Activated naive CD8-positive, alpha-beta T cell treated with anti-CD3 and anti-CD28 coated beads, Interleukin-2, amount 50 U/mL, for 16 hours (primary cell): ENCODE measurements around the gene DMBT1.

Experiments
- DNase-seq: peaks from one replicate; pipeline ENCODE4 v3.0.0-alpha.2; 2020; ENCODE audit warnings: low read depth, low spot score

The DMBT1 gene

DNA sequence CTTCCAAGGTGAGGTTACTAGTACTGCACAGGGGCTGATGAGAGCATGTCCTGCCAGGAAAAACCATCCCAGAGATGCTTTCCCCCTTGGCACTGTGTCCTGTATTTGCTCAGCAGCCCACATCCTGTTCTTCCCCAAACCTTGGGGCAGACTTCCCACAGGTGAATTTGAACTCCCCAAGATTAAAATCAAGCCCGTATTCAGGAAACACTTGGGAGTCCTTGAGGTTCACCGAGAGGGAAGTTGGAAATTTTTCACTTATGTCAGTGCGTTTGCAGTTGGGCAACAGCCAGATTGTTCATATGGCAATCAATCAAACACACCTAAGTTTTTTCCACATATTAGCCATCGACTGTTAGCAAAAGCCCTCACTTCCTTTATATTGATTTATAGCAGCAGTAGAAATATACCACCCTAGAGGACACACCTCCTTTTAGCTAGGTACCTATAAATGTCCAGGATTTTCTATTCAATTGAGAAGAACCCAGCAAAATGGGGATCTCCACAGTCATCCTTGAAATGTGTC lies at the start of gene DMBT1:
TSS of gene DMBT1 (plus strand) at position 476 of the 526 bp plus-strand sequence. CDS start at position 493, 17 bp downstream.
- DNase-seq, result no peak

DNA sequence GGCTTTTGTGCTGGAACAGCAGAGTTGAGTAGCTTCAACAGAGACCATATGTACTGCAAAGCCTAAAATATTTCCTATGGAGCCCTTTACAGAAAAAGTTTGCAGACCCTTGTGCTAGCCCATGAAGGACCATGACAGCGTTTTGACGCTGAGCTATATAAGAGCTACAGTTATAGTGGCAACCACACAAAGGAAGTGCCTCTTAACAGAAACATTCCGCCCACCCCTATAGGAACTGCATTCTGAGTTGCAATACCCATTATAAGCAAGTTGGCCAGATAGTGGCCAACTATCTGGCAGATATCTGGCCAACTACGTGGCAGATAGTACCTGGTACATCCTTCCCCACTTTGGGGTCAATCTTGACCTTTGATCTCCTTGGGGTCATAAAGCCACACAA lies 47.5 kb upstream of the DMBT1 start:
- DNase-seq, result no peak

DNA sequence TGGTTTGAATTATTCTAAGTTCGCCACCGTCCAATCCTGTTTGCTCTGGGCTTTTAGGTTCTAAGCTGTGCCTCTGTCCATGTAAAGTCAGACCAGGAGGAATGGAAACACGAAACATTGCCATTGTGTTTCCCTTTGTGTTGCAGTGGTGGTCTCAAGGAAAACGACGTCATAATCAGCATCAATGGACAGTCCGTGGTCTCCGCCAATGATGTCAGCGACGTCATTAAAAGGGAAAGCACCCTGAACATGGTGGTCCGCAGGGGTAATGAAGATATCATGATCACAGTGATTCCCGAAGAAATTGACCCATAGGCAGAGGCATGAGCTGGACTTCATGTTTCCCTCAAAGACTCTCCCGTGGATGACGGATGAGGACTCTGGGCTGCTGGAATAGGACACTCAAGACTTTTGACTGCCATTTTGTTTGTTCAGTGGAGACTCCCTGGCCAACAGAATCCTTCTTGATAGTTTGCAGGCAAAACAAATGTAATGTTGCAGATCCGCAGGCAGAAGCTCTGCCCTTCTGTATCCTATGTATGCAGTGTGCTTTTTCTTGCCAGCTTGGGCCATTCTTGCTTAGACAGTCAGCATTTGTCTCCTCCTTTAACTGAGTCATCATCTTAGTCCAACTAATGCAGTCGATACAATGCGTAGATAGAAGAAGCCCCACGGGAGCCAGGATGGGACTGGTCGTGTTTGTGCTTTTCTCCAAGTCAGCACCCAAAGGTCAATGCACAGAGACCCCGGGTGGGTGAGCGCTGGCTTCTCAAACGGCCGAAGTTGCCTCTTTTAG lies 46.3 kb upstream of the DMBT1 start:
- DNase-seq, result no peak

DNA sequence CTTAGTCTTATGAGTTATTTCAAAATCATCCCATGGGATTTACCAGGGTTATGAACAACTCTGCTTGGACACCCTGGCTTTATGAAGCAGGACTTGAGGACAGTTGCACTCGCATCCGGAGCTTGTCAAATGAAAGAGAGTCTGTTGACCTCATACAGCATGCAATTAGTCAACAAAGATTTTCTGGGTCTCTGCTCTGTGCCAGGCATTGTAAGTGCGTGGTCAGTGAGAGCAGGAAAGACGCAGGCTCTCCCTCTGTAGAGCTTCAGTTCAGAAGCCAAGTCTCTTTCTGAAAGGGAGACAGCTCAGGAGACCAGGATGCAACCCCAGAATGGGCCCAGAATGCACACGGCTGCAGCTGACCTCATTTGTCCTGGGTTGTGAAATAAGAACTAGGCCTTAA lies 45.5 kb upstream of the DMBT1 start:
- DNase-seq, result no peak

DNA sequence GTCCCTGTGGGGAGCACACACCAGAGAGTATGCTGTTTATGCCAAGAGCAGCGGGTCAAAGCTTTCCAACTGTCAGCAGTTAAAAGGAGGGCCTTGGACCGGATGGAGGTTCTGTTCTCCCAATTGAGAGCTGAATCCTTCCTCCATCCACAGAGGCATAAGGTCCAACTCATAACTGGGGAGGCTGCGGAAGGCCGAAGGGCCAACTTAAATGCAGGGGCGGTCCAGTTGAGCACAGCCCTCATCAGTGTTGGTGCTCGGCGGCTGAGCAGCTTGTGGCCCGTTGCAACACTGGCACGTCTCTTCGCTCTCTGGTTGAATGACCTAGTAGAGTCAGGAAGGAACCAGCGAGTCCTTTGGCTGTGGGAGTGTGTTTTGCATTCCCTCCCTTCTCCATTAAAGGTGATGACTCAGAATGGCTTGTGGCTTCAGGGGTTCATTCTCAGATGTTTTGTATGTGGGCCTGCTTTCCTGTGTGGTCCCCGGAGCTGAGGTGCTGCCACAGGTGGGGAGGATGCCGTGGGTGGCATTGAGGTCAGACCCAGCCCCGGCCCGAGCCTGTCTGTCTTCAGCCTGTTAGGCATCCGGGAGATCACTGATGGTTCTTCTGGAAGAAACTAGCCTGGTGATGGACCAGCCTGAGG lies 44.8 kb upstream of the DMBT1 start:
- DNase-seq, result no peak

DNA sequence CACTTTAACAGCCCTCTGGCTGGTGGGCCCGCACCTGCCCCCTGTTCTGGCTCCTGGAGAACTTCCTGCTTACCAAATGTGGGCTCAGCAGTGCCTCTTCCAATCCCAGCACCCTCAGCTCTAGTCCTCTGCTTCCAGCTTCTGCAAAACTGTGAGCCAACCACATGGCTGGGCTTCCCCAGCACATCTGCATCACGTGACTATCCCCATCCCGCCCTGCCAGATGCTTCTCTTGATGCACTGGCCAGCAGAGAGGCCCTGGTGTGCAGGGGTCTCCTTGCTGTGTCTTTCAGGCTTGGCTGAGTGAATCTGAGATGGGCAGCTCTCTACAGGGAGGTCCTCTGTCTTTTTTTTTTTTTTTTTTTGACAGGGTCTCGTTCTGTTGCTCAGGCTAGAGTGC lies 43.8 kb upstream of the DMBT1 start:
- no peak for DNase-seq

DNA sequence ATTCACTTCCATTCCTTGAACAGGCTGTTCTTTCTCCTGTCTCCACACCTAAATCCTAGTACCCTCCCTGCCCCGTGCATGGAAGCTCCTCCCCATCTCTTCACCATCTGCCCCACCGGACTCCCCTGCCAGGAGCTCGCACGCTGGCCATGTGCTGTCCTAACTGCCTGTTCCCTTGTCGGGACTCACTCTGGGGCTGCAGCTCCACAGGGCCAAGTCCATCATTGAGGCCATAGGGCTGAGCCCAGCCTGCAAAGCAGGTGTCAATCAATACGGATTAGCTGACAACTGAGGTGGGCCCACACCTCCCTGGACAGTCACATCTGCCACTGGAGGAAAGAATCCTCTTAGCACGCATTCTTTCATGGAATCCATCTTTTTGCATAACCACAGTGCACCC lies 41.4 kb upstream of the DMBT1 start:
- no peak for DNase-seq

DNA sequence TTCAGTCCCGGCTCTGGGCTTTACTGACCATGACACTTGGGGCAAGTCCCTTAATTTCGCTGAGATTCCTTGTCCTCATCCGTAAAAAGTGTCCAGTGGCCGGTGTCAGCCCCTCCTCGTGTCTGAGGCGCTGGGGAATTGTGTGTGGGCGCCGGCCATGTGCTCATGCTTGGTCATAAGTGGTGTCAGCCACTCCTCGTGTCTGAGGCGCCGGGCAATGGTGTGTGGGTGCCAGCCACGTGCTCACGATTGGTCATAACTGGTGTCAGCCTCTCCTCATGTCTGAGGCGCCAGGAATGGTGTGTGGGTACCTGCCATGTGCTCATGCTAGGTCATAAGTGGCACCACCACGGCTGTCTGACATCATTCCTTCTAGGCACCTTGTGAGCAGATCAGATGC lies 40.7 kb upstream of the DMBT1 start:
- DNase-seq, result no peak

DNA sequence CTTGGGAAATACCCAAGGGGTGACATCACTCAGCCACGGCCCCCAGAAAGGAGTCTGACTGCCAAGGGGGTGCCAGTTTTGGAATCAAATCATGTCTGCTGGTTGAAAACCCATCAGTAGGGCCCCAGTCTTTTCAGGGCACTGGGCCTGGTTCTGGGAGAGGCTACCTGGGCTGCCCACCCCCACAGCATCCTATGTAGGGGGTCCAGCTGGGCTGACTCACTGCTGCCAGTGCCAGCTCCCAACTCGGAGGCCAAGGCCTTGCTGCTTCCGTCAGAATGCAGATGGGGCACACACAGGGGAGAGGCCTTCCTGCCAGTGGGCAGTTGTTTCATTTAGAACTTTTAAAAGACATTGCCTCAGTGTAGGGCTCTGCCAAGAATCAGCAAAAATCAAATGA lies 39.5 kb upstream of the DMBT1 start:
- DNase-seq, result no peak

DNA sequence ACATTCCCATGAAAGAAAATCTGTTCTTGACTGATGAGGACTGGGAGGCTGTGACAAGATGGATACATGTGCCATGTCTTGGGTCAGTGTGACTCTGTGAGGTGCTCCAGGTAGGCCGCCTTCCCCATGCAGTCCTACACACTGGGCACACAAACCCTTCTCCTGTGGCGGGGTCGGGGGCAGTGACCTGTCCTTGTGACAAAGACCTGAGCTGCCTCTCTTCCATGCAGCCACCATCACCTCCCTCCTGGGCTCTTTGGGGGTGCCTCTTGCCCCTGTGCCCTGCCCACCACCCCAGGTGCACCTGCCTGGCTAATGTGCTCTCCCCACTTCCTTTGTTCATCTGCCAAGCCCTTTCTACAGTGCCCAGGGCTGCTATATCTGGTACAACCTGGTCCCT lies 35.7 kb upstream of the DMBT1 start:
- DNase-seq, result no peak

DNA sequence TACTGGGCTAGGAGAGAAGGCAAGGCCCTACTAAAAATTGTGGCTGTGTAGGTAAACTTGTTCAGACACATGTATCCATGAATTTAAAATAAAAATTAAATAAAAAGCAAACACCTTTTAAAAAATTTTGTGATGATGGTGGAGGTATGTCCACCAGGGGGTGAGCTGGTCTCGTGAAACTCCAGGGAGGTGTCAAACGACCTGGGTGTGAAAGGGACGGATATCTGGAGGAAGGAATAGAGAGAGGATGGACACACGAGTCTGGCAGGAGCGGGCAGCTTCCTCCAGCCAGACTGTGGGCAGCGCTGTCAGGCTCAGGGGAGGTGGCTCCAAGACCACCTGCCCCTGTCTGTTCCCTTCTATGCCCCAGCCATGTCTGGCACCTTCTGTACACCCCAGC lies 34.8 kb upstream of the DMBT1 start:
- no peak for DNase-seq

DNA sequence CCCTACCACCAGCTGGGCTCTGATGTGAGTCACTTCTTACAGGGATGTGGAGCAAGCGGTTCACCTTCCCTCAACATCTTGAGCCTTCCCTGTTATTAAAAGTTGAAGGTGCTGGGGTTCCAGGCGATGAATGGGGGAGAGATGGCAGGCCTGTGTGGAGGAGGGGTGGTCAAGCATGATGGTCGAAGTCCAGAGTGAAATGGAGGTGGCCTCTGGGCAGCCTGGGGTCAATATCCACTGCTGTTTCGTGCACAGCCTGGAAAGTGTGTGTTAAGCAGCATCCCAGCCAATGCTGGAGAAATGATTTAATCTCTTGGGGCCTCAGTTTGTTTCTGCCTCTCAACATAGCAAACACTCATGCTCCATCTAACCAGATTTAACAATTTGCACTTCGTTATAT lies 33.7 kb upstream of the DMBT1 start:
- DNase-seq, result no peak

DNA sequence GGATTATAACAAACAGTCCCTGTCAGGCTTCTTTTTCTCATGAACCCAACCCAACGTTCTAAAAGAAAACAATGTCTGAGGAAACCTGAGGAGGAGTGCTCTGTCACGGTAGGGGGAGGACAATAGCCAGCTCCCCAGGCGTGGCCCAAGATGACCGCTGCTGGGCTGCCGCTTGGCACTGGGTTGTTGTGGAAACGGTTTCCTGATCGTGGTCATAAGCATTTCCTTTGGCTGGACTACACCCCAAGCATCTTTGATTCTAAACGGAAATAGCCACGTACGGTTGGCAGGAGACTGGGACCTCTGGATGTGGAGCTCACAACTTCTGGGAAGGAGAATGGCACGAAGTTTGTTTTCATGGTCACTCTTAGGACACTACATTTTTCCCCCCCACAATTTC lies 30.4 kb upstream of the DMBT1 start:
- DNase-seq, result no peak

DNA sequence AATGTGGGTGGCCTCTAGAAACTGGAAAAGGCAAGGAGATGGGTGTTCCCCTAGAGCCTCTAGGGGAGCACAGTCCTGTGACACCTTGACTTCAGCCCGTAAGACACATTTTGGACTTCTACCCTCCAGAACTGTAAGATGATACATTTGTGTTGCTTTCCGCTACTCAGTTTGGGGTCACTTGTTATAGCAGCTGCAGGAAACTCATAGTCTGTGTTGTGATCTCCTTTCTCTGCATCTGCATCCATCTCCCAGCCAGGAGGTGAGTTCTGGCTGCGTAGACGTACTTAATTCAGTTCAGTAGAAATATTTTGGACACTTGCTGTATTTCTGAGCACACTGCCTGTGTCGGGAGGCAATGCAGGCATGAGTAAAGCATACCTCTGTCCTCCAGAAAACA lies 29.3 kb upstream of the DMBT1 start:
- no peak for DNase-seq

DNA sequence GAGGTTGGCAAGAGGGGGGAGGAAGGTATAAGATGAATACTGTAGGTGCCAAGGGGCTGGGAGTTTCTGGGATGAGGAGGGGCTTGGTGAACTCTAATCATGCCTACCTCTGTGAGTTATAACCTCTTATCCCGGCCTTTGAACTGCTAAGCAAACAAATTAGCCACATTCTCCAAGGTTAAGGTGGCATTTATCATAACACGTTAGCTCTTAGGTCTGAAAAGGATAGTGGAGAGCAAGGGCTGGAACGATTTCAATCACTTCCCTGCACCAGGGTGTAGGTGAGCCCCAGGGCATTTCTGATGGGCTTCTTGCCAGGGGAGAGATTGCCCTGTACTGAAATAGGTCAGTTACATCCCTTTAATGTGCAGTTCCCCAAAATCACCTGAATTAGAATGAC lies 28.6 kb upstream of the DMBT1 start:
- no peak for DNase-seq

DNA sequence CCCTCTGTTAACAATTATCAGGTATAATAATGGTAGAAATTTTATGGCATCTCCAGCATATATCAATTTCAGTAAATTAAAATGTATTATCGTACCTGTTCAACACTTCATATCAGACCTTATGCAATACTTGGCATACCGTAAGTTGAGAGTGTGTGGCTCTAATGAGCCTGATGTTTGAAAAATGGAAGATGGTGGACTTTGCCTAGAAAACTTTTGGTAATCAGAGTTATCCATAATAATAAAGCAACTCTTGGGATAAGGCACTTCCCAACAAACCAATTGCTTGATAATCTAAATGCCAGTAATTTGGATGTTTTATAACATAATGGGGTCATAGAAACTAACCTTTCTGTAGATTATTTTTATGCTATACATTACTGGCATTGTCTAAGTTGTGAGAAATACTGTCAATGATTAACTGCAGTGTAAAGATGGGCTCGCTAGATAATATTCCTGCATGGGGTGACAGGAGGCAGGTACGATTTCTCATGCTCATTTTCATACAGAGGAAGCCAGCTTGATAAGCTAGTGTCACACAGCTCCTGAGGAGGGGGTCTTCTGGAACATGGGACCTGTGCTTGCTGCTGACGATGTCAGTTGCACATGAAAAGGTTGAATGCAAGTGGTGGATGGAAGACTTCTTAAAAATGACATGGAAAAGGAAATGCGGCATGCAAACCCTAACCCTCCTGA lies 27.8 kb upstream of the DMBT1 start:
- no peak for DNase-seq

DNA sequence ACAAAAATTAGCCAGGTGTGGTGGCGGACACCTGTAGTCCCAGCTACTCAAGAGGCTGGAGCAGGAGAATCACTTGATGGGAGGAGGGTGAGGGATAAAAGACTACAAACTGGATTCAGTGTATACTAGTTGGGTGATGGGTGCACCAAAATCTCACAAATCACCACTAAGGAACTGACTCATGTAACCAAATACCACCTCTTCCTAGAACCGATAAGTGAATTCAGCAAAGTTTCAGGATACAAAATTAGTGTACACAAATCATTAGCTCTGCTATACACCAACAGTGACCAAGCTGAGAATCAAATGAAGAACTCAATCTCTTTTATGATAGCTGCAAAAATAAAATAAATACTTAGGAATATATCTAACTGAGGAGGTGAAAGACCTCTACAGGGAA lies 23.0 kb upstream of the DMBT1 start:
- DNase-seq, result no peak

DNA sequence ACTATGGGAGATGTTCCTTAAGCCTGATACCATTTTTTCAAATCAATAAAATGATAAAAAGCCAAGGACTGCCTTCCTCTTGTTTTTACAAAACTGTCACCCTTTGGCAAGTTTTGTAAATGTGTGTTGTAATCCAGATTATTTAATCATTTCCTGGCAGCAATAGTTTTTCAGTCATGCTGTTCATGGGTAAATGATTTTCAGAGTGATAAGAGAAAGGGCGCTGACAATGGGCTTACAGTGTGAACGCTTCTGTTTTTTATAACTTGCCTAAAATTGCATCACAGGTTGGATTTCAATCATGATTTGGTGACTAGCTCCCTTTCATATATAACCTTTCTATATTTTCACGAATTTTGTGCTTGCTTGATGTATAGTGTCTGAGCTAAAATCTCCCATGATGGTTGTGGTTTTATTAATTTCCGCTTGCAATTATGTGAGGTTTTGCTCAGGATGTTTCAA lies 19.0 kb upstream of the DMBT1 start:
- no peak for DNase-seq

DNA sequence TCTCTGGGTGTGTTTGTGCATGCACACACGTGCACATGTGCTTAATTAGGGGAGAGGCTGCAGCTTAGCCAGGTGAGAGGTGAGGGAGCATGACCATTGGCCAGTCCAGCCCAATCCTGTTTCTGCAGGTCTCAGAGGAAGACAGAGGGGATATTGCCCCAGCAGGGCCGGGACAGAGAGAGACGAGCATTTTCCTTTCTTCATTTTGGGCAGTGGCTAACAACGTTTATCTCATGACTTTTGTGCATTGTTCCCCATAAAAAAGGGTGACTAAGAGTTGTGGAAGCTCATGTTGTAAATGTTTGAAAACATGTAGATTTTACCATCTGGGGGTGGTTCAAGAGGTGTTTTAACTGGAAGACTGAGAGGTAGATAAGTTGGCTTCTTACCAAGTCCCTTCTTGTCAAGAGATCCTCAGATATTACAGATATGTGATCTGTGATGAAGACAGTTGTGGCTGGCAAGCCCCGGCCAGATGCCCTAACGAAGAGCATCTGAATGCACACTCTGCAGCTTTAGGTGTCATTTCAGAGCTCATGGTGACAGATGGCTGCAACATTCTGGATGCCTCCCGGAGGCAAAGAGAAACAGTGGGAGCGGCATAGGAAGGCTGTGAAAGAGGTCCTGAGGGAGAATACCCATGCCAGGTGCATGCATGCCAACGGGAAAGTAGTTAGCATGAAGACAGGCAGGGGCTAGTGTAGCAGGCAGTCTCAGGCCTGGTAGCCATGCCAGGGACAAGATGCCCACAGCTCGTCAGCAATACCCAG lies 16.7 kb upstream of the DMBT1 start:
- DNase-seq, result no peak

DNA sequence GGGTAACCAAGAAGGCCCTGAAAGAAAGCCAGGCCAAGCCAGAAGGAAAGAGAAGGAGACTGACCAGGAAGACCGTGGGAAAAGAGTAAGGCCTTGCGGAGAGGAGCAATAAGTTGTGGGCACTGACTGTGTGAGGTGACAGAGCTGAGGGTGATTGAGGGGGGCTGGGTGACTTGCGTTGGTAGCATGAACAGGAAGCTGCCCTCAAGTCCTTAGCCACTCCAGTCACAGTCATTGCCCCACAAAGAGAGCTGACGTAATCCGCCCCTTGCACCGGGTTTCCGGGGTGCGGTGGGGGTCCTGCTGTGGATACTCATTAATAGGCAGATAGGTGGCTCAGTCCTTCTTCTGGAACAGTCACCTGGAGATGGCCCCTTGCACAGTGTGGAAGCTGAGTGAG lies 16.1 kb upstream of the DMBT1 start:
- DNase-seq, result no peak

DNA sequence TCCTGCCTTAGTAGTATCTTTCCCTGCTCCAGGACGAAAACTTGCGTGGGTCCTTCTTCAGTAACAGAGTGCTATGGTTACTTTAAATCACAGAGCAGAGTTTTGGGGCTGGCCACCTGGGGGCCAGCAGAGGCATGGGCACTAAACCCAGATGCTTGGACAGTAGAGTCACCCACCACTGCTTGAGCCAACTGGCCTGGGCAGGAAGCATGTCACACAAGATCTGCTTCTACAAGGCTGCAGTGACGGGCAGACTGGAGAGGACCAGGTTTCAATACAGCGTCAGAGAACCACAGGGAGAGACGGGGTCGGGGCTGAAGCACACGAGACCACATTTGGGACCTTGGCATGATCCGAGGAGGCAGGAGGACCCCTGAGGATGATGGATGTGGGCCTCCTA lies 14.3 kb upstream of the DMBT1 start:
- DNase-seq, result no peak
